ENCODE results near the gene ZPBP2.

Gene ZPBP2

DNA sequence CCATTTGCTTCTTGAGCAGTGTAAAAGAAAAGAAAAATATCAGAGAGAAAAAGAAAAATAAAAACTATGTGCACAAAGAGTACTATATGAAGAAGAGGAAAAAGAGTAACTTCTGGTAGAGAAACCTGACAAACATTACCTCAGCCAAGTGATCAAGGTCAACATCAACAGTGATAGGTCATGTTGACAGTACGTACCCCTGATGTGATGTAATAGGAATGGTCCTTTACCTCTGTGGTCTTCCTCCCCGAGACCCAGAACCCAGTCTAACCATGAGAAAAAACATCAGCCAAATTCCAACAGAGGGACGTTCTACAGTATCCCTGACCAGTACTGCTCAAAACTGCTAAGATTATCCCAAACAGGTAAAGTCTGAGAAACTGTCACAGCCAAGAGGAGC is 46.0 kb downstream of the ZPBP2 start:
- DNase-seq, result no peak

DNA sequence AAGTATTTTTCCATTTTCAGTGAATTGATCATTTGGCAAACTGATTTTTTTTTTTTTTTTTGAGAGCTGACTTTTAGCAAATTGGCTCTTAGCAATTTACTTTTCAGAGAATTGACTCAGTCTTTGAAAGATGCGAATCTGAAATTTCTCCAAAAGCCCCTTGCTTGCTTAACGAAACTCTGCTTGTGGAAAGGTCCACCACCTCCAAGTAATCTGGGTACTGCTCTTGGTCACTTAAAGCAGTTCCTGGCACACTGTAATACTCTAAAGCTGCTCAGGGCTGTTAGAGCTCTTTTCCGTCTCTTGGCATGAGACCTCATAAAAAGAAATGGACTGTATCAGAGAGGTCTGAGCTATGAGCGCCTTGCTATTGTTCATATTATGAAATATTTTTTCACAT is 47.6 kb downstream of the ZPBP2 start:
- no peak for DNase-seq

DNA sequence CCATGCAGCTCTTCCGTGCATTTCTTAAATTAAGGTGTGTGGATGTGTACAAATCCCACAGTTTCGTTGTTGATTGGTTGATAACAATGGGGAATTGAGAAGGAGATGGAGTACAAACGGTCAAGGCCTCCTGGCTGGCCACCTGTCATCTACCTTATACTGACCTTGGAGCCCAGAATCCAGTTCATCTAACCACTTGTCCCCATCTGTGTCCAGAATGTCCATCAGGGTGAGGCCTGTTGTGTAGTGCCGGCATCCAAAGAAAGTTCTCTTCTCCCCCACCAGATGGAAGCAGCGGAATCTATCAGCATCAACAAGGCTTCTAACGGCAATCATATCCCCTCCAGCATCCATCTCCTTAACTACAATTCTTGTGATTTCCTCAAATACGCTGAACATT is 48.9 kb downstream of the ZPBP2 start:
- no peak for DNase-seq

DNA sequence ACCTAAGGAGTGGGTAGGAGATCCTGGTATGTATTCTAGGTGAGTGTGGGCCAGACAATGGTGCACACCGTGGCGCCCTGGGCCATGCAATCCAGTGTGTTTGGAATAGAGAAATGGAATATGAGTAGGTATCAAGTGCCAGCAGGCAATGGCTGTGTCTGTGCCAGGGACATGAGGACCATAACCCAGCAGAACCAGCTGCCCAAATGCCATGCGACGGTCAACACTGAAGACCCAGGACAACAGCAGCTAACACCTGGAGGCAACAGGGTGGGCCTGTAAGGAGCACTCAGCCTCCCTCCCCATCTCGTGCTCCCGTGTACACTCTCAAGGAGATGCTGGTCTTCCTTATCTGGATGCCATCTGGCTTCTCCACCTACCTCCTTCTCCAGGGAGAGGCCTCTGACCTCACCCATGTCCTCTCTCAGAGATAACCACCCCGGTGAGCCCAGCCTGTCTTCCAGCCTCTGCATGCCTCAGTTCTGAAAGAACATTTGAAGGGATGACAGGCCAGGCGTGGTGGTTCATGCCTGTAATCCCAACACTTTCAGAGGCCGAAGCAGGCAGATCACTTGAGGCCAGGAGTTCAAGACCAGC is 51.2 kb downstream of the ZPBP2 start:
- DNase-seq, result no peak

DNA sequence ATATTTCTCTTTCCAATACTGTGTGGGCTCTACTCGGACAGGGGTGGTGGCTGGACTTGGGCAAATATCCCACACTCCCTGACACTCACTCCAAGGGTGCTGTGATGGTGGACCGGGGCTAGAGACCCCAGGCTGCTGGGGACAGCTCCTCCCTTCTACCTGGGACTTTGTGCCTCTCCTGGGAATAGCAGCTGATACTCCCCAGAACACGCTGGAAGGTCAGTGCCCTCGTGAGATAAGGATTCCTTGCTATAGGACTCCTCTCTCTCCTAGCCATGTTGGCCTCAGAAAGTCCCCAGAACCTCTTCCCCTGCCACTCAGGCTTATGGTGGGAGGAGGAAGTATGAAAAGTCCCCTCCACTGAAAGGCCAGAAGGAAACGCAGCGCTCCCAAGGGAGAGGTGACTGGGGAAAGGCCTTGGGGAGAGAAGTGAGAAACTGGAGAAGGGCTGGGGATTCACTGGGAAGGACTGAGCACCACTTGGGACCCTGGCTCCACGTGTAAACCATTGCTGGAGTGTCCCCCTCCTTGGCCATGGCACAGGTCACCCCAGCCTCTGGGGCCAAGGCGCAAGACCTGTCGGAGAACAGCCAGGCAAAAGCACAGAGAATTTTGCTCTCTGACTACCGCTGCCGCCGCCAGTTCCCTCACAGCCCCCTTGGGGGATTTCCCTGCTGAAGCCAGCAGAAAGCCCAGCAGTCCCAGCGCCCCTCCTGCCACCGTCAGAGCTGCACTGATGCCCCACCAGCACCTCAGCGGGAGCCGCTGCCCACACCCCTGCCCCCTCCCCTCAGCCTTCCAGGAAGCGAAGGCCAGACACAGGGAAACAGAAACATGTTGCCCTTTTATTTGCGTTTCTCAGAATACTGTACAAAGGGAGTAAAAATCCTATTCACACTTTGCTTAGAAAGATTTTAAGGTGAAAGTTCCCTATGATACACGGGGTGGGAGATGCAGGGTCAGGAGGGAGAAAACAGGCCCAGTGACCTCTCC is 52.5 kb downstream of the ZPBP2 start:
- no peak for DNase-seq

DNA sequence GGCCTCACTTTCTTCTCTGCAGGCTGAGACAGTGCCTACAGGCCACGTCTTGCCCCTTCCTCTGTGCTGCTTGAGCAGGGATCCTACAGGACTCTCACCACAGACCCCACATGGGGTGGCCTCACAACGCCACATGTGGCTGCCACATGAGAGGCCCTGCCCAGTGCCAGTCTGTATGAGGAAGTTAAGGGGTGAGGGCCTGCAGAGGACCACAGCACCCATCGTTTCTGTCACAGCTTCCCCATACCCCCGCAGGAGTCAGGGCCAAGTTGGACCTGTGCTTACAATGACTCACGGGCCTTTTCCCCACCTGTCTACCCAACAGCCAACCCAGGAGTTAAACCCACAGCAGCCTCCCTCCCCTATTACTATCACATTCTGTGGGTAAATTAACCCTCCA is 53.3 kb downstream of the ZPBP2 start:
- DNase-seq, result no peak

DNA sequence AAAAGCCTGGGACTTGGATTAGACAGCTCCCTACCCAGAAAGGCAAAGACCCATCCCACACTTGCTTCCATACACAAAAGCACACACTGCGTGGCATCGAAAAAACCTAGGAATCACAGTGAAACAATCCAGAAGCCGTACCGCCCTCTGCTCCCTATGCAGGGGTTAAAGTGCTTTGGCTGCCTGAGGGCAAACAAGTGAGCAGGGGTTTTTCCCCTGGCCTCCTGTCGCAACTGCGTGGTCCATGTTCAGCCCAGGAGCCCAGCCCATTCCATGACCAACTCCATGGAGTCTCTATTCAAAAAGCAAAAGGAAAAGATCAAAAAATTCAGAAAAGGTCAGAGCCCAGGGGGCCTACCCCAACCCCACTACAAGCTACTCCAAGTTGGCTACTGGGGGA is 54.0 kb downstream of the ZPBP2 start:
- DNase-seq, result no peak

DNA sequence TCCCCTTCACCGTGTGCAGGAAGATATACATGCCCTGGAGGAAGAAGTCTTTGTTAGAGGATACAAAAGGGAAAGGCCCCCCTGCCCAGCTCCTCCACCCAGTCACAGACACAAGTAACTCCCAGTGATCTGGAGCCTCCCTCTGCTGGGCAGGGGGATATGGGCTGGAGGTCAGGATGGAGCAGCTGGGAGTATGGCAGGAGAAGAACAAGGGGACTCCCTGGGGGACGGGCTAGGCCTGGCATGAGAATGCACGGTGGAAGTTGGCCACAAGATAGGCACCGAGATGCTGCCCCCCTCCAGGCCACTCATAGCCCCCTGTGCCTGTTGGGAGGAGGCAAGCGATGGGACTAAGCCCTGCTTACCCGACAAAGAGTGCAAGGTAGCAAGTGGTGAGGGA is 55.2 kb downstream of the ZPBP2 start:
- no peak for DNase-seq

DNA sequence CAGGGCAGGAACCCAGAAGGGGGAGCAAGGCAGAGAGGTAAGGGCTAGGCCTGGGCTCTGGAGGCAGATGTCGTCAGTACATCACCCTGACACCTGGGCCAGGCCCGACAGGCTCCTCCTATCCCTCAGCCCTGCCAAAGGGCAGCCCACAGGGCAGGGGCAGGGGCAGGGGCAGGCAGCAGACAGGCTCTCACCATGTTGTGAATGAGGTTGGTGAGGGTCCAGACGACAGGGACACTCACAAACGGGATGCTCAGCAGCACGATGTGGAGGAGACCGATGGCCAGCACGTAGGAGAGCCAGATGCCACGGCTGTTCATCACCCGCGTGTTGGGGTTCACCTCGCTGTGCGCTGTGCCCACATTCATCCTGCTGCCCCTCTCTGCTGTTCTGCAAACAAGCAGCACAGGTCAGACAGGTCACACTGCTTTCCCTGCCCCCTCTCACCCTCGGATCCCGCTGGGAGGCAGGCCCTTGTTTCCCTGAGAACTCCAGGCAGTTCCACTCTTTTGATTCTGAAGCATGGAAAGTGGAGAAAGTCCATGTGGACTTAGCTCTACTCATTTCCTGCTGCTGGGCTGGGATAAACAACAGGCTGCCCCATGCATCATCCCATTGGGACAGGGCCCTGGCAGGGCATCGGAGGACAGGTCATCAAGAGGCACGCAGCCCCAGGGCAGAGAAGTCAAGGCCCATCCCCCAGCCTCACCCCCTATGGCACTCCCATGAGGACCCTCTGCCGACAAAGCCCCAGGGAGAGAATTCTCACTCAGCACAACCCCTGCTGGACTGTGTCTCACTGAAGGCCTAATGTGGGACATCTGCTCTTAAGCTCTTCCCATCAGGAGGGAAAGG is 56.1 kb downstream of the ZPBP2 start:
- DNase-seq, result no peak

DNA sequence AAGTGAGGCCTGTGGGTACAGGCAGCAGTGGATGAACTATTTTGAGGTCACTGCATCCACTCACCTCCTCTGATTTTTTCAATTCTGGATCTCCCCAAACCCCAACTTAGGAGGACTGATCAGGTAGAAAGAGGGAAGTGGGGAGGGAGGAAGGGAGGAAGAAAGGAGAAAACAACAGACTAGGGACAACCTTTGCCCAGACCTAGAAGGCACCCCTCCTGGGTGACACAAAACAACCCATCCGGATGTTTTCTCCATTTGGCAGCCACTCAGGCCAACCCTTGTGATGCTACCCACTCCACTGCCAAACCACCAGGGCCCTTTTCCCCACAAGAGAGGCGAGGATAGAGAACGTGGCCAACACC is 56.7 kb downstream of the ZPBP2 start:
- DNase-seq, result no peak

DNA sequence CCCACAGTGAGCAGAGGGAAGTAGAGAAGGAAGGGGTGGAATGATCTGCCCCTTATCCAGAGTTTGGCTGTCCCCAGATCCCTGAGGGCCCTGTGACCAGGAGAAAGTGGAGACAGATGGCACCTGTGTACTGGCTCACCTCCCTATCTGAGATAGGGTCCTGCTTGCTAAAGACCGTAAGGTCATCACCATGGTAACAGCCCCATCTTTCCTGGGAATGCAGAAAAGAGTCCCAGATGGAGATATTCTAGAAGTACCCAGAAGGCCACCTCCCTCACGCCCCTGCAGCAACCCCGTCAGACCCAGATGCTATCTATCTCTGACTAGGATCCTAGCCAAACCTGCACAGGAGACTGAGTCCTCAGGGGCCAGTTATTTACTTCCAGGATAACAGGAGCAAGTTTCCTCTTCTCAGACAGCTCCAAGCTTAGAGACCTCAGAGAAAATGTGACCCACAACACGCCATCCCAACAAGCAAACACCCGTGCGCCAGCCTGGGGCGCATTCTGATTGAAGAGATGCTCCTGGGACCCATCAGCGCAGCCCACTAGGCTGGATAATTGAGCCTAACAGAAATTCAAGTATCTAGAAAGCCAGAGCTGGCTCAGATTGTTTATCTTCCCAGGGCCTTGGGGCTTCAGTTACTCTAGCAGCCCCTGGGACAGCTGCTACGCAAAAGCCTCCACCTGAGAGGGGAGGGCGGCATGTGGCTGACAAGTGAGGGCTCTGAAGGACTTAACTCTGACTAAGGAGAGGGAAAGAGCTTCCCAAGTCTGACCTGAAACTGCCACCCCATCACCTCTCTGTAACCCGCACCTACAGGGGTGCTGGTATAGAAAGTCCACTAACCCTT is 57.5 kb downstream of the ZPBP2 start:
- peak; percentile 49 for DNase-seq

DNA sequence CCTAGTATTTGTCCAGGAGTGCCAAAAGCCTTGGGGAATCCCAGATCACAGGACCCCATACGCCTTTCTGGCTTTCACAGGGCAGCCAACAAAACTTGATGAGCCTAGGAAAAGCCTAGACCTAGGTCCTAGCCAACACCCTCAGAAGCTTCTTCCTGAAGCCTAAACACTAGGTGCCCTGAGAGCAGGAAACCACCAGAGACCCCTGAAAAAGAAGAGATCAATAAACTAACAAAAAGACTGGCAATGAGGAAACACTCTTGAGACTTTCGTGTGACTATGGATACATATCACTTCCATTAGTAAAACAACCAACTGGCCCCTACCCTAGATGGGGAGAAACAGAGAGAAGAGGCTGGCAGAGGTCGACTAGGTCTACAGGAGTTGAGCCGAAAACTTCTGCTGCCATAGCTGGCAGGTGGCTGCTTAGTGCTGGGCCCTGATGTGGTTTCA is 58.2 kb downstream of the ZPBP2 start:
- no peak for DNase-seq

DNA sequence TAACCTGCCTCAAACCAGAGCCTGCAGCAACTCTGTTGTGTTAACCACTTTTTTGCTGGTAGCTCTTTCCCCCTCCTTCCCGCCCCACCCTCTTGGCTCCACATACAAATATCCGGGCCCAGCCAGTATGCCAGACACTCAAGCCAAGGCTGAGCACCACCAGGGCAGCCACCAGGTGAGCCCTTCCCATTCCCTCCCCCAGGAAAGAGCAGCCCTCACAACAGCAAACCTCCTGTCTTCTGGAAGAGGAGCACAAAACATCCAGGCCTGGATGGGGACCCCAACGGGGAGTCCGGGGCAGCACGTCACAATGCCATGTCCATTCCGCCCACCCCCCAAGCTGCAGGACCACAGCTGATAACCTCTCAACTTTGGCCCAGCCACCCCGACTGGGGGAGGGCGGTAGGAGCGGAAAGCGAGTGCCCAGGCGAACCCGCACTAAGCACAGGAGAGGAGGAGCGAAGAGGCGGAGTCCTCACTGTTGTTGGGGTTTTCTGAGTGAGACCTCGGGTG is 58.6 kb downstream of the ZPBP2 start:
- no peak for DNase-seq
